GM21825 (cell line): ENCODE results near the gene PROSER2.

Source experiments
- ATAC-seq: cut with Tn5 transposase; IDR thresholded peaks from one replicate; pipeline ENCODE4 v1.9.1; 2021; ENCODE audit warnings: mild to moderate bottlenecking, moderate library complexity; ENCODE audit not compliant: unreplicated experiment

The PROSER2 gene

DNA sequence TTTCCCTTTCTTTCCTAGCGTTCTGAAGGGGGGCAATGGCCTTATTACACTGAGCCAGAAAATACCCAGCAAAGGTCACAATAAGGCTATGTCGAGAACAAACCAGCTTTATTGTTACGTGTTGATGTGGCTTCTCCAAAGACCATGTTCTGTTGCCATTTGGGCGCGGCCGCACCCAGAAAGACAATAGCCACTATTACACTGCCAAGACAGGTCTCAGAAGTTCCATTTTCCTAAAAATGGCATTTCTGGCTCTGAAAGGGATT lies 77.8 kb downstream of the PROSER2 start:
- no peak for ATAC-seq

- ATAC-seq: no peak
Observed at GRCh38 chr10:11901454-11901832, 78.3 kb downstream of the PROSER2 start.

GRCh38 chr10:11901833-11902475 lies 78.8 kb downstream of the PROSER2 start:
- ATAC-seq: no peak

DNA sequence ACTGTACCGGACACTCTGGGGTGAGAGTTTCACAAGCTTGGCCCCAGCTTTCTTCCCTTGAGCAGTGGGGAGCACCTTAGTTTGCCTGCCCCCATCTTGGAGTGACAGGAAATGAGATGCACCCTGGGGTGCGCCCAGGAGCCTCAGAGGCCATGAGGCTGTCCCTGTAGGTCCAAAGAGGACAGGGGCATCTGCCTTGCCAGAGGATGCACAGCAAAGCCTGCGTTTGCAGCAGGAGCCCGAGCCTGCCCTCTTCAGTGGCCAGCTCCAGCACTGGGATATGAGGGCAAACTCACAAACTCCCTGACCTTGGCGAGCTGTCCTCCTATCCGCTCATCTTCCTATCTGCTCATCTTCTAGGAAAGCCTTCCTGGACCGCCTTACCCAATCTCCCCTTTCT lies 79.5 kb downstream of the PROSER2 start:
- no peak for ATAC-seq

GRCh38 chr10:11906714-11907113 lies 83.6 kb downstream of the PROSER2 start:
- no peak for ATAC-seq

DNA sequence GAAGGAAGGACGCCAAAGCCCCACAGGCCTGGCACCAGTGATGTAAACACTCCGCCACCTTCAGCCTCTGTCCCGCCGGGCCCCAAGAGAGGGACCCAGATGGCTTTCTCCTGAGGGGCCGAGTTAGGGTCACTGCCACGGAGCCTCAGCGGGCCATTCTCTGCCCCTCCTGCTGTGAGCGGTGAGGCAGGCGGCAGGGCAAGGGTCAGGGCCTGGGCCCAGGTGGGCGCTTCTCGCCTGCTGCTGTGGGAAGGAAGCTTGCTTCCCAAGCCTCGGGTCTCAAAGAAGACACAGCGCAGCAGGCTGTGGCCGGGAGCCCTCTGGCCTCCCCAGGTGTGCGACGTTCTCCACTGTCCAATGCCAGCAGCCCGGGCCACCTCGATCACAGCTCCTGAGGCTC lies 84.8 kb downstream of the PROSER2 start:
- ATAC-seq: no peak

DNA sequence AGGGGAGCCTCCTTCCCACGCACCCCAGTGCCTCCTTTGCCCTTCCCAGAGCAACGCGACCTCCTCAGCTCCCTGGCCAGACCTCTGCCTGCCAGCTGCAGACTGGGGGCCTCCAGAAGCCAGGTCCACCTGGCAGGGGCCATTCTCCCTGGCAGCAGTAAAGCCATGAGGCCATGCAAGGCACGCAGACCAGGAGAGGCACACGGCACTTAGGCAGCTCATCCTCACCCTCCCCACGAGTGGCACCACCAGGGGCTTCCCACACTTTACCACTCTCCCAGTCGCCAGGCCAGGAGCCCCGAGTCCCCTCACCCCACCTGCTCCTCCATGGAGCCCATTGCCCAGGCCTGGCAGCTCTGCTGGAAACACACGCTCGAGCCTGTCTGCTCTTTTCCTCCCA lies 85.4 kb downstream of the PROSER2 start:
- ATAC-seq: no peak

- ATAC-seq: no peak
Observed at GRCh38 chr10:11908991-11909390, 85.8 kb downstream of the PROSER2 start.

DNA sequence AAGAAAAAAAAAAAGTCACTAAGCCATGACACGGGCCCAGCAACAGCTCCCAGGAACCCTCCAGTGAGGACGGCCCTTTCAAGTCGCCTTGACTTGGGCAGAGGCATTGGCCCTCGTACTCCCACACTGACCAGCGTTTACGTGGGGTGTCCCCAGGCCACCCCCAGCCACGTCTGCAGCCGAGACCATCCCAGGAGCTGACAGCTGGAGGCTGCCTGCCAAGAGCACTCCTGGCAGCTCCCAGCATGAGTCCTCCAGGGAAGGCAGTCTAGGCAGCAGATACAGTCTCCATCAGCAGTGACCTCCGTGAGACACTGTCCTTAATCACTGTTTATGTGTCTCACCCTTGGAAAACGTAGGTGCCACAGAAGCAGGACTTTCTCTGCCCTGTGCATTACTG lies 86.5 kb downstream of the PROSER2 start:
- no peak for ATAC-seq

- no peak for ATAC-seq
Observed at GRCh38 chr10:11910102-11910501, 86.9 kb downstream of the PROSER2 start.

DNA sequence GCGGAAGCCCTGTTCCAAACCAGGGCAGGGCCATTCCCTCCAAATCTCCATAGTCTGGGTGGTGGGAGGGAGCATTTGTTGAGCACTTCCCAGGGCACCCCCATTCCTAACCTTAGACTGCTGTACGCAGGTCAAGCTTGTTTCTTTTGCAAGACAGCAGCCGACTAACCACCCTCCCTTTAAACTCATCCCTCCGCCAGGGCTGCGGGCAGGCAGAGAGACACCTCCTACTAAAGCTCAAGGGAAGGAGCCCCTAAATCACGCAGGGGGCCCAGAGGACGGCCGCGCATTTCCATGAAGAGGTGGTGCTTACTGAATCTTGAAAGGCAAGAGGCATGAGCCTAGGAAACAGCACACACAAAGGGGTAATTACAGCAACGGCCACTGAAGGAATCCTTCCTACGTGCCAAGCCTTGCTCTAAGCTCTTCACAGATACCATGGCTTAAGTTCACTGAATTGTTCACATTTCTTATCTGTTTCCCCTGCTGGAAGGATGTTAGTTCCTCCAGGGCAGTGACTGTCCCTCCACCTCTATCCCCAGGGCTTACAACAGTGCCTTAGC lies 90.0 kb downstream of the PROSER2 start:
- ATAC-seq: no peak

GRCh38 chr10:11918384-11918783 lies 95.2 kb downstream of the PROSER2 start:
- ATAC-seq: no peak

- no peak for ATAC-seq
Observed at GRCh38 chr10:11919271-11919670, 96.1 kb downstream of the PROSER2 start.
